Left hindlimb (tissue), 1 donor: Measurements from ENCODE around the gene TRPM3.

Experiments used
- DNase-seq: peaks from one replicate; pipeline ENCODE4 v3.0.0-alpha.2; 2018

TRPM3 gene

DNA sequence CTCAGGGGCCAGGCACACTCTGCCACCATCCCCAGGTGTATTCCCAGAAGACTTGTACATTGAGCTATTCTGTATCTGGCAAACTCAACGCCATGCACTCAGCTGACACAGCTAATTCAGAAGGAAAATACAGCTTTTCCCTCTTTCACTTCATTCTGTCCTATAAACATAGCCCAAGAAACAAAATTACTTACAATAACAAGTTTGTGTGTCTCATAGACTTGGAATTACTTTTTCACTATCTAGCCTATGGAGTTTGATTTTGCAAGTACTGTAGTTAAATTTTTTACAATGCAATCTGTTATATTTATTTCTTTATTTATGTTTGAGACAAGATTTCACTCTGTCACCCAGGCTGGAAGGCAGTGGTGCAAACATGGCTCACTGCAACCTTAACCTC, 581.9 kb downstream of the TRPM3 start:
- DNase-seq: no peak

DNA sequence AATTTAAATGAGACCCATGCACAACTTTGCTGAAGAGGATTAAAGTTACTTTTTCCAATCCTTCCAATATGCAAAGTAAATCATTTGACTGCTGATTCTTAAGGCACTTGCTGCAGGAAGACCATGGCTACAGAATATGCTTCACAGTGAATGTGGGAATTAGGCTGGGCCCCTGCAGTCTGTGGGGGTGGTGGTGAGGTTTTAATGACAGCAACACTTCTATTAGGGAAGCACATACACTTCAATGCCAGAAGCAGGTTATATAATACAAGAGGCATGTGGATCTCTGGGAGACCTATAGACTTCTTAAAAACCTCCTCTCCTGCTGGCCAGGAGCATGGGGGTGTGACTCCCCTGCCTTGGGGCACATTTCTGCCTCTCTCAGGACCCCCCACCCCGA, 582.4 kb downstream of the TRPM3 start:
- DNase-seq: no peak

DNA sequence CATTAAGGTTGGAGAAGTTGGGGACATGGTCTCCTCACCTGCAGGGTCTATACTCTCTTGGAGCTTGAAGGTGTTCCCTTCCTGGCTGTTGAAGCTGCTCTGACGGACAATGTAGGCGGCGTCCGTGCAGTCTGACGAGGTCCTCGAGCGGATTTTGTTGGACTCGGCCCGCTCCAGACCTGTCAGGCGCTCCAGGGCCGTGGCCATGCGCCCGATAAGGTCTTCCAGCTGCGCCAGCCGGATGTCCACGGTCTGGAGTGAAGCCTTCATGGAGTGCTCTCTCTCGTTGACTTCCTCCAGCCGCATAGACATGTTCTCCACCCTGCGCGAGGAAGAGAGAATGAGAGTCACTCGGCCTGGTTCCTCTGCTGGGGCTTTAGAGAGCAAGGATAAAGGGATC, 584.3 kb downstream of the TRPM3 start:
- DNase-seq: no peak

DNA sequence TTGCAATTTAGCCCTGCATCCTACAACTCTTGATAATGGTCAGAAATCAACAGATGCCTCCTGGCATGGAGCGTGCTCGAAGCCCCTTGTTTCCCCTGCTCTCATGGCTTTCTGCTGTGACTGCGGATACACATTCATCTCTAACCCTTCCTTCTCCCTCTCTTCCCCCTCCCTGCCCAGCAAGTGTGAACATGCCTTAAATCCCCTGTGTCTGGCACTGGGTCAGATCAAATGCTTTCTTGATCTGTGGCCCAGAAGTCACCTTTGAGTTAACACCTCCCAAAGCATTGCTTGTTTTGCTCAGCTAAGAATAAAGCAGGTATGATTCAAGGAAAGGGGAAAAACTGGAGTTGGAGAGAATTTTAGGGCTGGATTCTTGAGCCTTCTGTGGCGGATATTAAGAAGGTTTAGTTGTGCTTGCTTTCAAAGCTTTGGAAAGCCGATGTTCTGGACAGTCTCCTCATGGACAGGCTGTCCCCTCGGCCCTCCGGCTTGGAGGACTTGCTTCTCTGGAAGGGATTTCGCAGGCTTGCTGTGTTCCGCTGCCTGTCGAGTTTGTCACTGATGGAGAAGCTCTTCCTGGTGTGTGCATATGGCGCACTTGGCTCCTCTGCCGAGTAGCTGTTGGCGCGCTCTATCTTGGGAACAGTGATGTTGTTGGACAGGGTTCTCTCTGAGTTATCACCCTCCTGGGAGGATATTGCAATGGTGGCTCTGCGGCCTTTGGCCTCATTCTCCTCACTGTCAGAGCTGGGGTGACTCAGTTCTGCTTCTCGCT, 585.7 kb downstream of the TRPM3 start:
- no peak for DNase-seq

DNA sequence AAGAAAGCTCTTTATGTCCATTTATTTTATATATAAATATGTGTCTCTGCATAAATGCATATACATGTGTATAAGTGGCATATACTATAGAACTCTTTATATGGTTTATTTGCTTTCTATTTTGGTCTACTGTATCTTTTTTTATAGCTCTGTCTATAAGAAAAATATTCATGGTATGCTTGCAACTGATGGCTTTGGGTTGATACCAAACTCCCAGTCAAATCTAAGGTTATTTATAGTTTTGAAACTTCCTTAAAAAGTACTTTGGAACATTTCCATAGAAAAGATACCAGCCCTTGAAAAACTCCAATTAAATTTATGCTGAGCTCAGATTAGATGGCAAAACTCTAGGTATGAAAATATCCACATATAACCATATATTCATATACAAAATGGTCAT, 587.0 kb downstream of the TRPM3 start:
- DNase-seq: no peak

DNA sequence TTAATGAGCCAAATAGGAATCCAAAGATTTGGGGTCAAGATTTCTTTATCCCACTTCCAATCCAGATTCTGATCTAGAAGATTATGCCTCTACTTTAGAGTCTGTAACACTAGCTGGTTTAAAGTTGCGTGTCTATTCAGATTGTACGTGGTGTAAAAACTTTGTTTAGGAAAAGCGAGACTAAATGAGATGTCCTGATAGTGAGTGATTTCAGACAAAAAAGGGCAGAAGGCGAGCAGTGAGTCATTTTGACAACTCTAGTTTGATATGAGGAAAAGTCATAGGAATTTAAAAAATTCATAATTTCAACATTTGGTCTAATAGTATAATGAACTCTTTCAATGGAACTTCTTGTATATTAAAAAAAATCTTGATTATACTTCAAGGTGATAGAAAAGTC, 587.4 kb downstream of the TRPM3 start:
- no peak for DNase-seq

DNA sequence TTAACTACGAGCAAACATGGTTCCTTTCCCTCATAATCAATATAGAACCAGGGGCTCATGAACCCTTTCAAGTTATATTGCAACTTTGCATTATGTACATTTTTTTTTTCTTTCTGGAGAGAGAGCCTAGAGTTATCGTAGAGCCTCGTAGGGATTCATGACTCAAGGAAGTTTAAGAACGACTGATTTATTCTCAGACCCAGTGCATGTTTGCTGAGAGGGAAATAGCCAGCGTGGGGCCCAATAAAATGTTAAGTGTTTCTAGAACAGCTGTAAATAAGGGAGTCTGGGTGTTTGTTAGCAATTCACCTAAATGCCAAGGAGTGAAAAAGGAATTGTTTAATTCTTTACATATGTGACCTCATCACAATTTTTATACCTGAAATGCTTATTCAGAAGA, 587.9 kb downstream of the TRPM3 start:
- DNase-seq: no peak

DNA sequence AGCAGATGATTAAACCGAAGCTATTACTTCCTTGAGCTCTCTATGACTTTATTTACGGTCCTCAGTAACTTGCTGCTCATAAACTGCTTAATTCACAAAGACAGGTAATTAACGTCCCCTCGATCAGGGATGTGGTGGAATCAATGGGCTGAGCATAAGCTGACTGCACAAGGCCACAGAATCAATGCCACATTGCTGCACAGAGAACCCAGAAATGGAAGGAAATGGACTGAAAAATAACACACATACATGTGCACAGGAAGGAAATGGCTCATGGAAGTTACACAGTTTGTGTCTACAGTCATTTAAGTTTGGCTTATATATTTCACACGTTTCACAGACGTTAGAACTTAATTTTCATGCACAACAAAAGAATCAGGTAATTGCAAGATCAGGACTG, 588.7 kb downstream of the TRPM3 start:
- DNase-seq: no peak

DNA sequence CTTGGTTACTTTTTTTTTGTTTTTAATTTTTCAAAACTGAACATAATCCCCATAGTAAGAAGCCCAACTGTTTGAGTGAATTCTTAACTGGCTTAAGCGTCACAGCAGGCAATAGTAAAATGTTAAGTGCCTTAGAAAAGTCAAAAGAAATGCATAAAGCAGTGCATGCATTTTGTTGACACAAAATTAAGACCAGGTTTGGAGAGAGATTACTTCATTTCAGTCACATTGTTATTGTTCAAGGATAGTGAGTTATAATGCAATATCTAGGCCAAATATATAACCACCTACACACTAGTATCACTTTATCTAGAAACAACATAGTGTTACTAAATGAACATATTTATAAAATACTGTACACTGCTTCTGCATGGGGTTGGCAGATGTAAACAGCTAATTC, 590.1 kb downstream of the TRPM3 start:
- no peak for DNase-seq

DNA sequence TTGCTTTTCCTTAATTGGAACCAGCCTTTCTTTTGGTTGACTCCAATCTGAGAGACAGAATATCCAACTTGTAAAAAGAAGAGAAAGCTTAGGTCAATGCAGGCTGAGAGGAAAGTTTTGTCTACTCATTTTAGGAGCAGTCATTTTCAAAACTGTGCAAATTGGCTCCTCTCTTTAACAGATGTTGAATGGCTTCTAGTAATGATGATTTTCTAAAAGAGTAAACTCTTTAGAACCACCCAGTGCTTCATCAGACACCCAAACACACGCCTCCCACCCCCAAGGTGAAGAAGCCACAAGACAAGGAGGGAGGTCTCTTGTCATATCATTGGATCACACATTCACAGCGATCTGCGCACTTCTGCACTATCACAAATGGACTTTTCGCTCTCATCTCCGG, 590.7 kb downstream of the TRPM3 start:
- DNase-seq: no peak

DNA sequence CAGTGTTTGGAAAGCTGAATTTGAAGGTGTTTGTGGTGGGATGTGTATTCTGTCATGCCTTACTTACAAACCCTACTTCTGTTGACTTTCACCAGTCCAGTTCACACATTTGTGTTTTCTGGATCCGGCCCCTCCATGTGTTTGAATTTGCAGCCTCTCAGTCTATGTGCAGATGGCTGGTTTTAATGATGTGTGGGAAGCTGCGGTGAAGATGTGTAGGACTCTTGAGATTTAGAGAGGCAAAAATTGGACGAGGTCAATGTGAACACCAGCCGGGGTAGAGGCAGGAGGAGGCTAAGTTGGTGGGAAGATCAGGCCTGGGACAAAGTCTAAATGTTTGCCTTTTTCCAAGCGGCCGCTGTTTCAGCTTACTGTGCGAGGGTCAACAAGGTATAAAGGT, 591.6 kb downstream of the TRPM3 start:
- DNase-seq: no peak

DNA sequence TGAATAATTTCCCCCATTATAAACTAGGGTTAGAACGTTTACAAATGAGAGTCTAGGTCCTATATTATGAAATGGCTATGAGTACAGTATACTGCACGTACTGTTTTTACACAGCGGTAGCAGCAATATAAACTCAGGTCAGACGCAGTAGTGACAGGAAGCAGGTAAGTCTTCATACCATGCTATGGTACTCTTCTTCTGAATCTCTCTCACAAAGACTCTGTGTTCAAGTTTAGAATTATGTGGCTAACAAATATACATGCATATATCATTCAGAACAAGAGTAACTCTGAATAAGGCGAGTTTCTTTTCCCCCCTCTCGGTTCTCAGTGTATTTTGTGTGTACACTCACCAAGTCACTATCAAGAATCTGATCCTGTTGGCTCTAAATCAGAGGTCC, 592.0 kb downstream of the TRPM3 start:
- no peak for DNase-seq

DNA sequence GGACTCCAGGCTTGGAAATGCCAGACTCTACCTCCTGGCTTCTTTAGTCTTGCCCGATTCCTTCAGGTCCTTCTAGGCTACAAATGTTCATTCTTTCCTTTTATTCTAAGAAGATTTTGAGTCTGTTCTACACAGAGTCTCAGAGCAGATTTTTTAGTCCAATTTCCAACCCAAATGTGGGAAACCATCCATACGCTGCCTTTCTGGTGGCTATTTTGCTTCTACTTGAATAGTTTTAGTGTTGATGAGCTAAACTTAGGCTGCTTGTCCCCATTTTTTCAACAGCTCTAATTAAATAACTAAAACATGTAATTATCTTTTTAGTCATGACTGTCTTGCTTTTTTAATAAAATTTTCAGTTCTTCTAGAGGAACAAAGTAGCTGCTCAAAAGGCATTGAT, 594.5 kb downstream of the TRPM3 start:
- DNase-seq: no peak

DNA sequence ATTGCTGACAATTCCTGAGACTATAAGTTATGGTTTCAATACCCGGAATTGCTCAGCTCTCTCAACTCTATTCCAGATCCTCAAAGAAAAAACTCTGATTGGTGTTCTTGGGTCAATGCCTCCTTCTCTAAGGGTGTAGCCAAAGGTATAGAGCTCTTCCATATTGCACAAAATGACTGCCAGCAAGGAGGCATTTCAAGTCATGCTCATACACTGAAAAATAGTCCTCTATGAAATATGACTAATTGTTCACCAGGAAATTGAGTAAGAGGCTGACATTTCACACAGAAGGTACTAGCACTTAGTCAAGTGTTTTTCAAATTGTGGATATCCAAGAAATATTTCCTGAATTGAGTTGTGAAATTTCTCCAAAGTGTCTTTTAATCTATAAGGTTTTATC, 595.9 kb downstream of the TRPM3 start:
- no peak for DNase-seq

DNA sequence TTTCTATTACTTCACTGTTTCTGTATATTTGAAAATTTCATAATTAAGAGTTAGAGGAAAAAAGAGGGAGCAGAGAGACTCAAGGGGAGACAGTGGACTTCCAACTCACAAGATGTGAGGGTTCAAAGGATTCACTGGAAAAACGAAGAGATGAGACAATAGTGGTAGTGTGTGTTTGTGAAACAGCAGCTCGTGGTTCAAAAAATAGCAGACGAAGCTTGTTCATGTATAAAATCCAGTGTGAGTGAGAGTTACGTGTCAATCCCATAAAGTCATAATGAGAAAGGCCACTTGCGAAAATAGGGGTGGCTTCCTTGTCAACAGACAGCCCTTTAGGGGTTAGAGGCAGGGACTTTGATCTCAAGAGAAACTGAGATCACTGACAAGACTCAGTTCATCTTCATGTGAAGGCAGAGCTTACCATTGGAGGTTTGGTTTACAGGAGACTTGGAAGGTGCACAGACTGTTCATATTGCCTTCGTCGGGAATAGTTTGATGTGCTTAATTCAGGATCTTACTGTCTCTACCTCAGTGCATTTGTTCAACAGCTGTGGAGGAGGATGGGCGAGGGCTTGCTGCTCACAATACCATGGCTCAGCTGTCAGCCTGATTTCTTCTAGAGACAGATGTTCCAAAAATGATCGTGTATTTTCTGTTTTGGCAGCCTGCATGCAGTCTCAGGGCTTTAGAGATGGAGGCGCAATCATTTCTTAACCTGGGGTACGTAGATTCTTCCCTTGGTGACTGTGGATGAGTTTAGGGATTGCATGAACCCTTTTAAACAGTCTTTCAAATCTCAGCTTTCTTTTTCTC, 601.3 kb downstream of the TRPM3 start:
- DNase-seq: no peak

DNA sequence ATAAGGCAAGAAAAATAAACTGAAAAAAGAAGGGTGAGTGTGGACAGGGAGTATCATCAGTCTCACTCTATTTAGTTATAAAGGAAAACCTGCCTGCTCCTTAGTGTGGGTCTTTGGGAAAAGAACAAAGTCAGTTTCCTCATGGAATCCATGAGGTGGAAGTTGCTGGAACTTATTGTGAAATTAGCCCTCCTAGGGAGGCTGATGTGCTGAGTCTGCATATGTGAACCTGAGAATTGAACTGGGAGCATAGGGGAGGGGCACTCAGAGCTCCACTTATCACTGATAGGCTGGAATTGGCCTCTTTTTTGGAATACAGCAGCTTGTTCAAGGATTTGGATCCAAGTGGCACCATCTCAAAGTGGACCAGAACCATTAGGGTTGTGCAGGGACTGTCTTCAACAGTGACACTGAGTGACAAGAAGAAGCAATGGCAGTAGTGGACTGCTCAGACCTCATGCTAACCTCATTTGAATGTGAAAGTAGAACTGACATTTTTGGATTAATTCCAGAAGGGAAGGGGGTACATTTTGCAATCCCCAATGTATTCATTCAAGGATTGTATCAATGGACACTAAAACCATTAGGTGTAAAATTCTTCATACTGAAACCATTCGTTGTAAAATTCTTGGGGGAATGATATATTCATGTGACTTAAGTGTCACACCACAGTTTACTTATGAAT, 603.4 kb downstream of the TRPM3 start:
- DNase-seq: no peak

DNA sequence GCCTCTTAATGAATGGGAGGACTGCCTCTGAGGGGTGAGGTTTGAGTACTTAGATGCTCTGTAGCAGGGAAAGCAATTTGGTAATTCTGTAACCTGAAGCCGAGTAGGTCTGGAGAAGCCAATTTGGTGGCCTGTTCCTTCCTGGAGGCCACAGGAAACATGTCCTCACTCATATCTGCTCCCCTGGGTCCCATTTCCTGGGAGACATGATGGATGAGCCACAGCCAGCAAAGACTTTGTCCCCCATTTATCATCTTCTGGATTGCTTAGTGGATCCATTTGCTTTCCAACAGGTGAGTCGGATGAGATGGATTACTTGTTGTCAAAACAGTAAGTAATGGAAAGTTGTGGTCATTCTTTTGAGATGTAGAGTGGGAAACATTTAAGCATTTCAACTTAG, 607.1 kb downstream of the TRPM3 start:
- DNase-seq: no peak

DNA sequence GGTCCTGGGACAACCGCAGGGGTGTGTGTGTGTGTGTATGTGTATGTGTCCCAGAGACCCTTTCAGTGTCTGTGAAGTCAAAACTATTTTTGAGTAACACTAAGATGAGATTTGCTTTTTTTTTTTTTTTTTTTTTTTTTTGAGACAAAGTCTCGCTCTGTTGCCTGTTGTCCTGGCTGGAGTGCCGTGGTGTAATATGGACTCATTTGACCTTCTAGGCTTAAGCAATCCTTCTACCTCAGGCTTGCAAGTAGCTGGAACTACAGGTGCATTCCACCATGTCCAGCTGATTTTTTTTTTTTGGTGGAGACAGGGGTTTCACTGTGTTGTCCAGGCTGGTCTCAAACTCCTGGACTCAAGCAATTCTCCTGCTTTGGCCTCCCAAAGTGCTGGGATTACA, 609.6 kb downstream of the TRPM3 start:
- DNase-seq: no peak

DNA sequence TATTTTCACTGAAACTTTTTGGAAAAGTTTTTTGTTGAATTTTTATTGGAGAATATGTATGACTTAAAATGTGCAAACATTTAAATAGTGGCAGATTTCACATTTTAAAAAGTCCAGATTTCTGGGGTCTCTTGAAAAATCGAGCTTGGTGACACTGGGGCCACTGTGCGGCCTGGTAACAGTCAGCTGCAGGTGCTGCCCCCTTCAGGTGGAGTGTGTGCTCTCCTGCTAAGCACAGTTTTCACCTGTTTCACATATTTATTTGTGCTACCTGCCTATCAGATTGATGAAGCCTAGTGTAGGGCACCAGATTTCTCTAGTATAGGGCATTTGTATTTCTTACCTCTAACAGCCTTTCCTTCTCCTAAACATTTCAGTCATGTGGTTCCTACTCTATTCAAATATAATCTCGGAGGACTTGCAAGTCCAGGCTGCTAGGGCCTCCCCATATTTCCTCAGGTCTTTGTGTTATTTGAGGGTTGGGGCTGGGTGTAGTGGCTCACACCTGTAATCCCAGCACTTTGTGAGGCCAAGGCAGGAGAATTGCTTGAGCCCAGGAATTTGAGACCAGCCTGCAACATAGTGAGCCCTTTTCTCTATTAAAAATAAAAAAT, 611.2 kb downstream of the TRPM3 start:
- no peak for DNase-seq

DNA sequence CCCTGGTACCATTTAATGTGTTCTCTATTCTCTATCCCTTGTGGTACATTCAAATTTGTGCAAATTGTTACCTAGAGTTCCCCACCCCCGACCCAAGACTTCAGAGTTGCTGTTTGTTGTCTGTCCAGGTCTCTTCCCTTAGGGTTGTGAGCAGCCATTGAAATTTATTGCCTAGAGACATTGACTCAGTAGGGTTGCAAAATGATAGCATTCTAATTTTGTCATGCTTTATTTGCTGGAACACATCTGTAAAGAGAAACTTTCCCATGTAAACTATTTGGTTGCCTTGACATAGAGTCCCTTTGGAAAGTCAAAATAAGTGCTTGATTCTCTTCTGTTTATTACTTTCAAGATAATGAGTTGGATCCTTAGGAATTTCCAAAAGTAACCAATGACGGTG, 615.3 kb downstream of the TRPM3 start:
- no peak for DNase-seq

DNA sequence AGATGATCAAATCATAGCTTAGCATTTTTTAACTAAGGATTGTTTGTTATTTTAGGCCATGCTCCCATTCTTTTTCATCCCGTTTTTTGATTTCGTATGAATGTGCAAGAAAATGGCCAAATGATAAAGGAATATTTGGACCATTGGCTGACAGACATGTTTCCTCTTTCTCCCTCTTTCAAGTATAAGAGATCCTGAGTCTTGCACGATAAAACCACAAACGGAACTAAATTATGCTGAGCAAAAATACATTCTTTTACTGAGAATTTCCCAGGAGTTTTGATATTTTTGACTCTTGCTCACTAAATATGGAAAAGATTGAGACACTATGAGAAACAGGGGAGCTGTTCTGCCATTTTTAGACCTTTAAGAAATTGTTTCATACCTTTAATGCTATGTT, 616.6 kb downstream of the TRPM3 start:
- DNase-seq: no peak

DNA sequence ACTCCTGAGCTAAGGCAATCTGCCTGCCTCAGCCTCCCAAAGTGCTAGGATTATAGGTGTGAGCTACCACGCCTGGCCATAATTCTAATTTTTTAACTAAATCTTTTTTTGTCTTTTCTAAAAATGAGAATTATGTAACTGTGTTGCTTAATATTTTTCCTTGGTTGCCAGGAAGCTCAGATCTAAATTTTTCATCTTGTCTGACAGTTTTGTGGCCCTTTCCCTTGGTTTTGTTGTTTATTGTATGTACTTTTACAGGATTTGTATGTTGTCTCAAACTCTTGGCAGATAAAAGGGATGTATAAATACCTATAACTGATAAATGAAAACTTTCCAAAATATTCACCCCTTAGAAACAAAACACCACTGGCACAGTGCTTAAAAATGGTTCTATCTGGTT, 618.7 kb downstream of the TRPM3 start:
- DNase-seq: no peak

DNA sequence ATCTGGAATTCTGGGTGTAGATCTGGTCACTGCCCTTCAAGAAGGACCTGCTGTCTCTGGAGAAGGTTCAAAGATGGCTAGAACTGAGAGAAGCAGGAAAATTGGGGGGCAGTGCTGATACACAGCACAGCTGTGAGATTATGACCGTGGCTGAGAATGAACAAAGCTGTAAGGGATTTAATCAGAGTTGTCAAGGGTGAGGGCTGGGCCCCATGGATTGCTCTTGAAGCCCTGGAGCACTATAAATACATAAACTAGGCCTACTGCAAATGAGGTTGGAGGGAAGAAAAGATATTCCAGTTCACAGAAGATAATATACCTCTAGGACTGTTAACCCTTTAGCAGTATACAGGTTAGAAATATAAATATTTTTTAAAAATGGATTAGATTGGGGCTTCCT, 620.6 kb downstream of the TRPM3 start:
- no peak for DNase-seq

DNA sequence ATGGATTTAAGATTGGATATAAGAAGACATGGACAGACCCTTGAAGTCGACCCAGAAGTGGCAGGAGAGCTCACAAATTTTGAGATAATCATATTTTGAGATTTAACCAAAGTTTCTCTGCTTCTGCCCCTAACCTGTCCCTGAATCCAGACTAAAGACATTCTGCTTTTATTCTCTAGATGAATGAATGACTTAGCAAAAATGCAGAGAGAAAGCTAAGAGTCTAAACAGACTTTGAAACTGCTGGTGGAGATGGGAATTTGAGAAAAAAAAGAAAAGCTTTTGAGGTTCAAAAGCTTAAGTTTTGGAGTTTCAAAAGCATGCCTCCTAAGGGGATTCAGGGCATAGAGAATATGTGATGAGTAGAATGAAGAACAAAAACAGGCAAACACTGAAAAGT, 621.8 kb downstream of the TRPM3 start:
- no peak for DNase-seq
